HFFc6 (cell line): ENCODE results near the gene ELSPBP1. TPM values are rescaled to one million over a fixed set of nuclear protein-coding genes. Genes with fewer than 3 reads are reported as not detected.

Source experiments
- DNase-seq: peaks from one replicate; pipeline ENCODE4 v3.0.0-alpha.2; 2018
- H3K27ac Mint-ChIP-seq: 2 replicates; pipeline ENCODE4 v1.8.0; 2020; ENCODE audit warnings: mild to moderate bottlenecking, mixed read lengths
- H3K27me3 Mint-ChIP-seq: 2 replicates; pipeline ENCODE4 v1.8.0; 2021; ENCODE audit warnings: mild to moderate bottlenecking, moderate library complexity, mixed read lengths; ENCODE audit not compliant: insufficient read depth
- H3K36me3 Mint-ChIP-seq: 2 replicates; pipeline ENCODE4 v1.8.0; 2021; ENCODE audit warnings: low read depth, mixed read lengths
- H3K4me1 Mint-ChIP-seq: 2 replicates; pipeline ENCODE4 v1.8.0; 2020; ENCODE audit warnings: low read depth, mixed read lengths
- H3K4me3 Mint-ChIP-seq: 2 replicates; pipeline ENCODE4 v1.8.0; 2020; ENCODE audit warnings: mild to moderate bottlenecking, moderate library complexity, mixed read lengths
- H3K9me3 Mint-ChIP-seq: 2 replicates; pipeline ENCODE4 v1.8.0; 2020; ENCODE audit warnings: mild to moderate bottlenecking, mixed read lengths
- total RNA-seq, 6 experiments: library from RNA; stranded (reverse); fragmentation: NEBNext Ultra II Directional; extraction: Animal tissue kit (Norgen Biotek cat#: 25700); gene quantifications; 2 replicates in 1 of 6; 3 replicates in 5 of 6; pipeline ENCODE4 v1.2.3, GENCODE V29; 2021
- TF ChIP-seq, protein P1 (sequence below): fragments of 200-600 bp; sonication (generic); IDR thresholded peaks from 2 replicates; pipeline ENCODE4 v1.5.0; 2021; ENCODE audit warnings: antibody characterized with exemption, mild to moderate bottlenecking

The ELSPBP1 gene
- total RNA-seq, 6 experiments from 2014 or later, result not detected

DNA sequence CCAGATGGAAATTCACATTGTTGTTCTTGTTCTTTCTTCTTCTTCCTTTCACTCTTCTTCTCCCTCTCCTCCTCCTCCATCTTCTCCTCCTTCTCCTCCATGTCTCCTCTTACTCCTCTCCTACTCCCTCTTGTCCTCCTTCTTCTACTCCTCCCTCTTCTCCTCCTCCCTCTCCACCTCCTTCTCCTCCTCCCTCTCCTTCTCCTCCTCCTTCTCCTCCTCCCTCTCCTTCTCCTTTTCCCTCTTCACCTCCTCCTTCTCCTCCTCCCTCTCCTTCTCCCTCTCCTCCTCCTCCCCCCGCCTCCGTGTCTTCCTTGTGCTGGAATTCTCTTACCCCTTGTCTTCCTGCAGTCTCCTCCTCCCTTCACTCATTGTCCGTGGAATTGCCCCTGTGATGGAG, 31.0 kb downstream of the ELSPBP1 start:
- Mint-ChIP-seq H3K4me1 (no peaks in the 10 kb centered on the region), H3K27me3 (peaks cover 35% of the 10 kb centered on the region), H3K27ac (no peak overlapping the region), H3K36me3 (no peaks in the 10 kb centered on the region), H3K9me3 (no peaks in the 10 kb centered on the region), H3K4me3 (no peak overlapping the region)
- TF ChIP-seq, protein P1, sequence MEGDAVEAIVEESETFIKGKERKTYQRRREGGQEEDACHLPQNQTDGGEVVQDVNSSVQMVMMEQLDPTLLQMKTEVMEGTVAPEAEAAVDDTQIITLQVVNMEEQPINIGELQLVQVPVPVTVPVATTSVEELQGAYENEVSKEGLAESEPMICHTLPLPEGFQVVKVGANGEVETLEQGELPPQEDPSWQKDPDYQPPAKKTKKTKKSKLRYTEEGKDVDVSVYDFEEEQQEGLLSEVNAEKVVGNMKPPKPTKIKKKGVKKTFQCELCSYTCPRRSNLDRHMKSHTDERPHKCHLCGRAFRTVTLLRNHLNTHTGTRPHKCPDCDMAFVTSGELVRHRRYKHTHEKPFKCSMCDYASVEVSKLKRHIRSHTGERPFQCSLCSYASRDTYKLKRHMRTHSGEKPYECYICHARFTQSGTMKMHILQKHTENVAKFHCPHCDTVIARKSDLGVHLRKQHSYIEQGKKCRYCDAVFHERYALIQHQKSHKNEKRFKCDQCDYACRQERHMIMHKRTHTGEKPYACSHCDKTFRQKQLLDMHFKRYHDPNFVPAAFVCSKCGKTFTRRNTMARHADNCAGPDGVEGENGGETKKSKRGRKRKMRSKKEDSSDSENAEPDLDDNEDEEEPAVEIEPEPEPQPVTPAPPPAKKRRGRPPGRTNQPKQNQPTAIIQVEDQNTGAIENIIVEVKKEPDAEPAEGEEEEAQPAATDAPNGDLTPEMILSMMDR, result no peak
- DNase-seq, result no peak

DNA sequence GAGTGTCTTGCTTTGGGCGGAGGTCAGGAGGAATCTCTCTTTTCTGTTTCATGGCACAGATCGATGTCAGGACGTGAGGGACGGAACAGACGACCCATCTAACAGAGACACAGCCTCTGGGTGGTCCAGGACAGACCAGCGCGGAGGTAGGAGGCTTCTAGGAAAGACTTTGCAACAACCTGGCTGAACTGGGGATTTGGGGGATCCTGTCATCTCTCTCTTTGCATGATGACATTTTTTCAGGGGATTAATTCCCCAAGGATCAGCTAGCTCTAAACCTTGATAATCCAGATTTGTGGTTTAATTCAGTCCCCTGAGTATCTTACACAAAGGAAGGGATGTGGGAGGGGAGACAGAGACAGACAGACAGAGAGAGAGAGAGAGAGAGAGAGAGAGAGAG, 35.0 kb downstream of the ELSPBP1 start:
- TF ChIP-seq, protein P1, result no peak
- Mint-ChIP-seq H3K4me1 (no peaks in the 10 kb centered on the region), H3K27me3 (peaks cover 26% of the 10 kb centered on the region)

DNA sequence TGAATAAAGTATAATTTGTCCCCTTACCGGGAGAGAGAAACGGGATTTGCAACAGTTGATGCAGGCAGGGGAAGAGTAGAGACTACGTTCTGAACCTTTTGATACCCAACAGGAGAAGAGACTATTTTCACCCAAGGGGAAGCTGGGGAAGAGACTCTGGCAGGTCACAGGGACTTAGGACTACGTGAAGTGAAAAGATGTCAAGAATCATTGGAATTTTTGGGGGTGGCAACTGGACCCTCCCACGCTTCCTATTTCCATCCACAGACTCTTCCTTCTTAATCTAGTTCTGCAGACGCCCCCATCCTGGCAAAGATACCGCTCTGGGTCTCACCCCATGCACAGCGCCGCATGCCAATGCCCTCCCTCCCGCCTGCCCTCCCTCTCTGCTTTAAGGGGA, 35.6 kb downstream of the ELSPBP1 start:
- no peaks in the 10 kb centered on the region for H3K4me1 Mint-ChIP-seq

More for the DNA sequence above, 35.0 kb downstream of the ELSPBP1 start:
- Mint-ChIP-seq H3K27ac (no peak overlapping the region), H3K4me3 (no peak overlapping the region), H3K9me3 (no peaks in the 10 kb centered on the region), H3K36me3 (no peaks in the 10 kb centered on the region)
- no peak for DNase-seq

DNA sequence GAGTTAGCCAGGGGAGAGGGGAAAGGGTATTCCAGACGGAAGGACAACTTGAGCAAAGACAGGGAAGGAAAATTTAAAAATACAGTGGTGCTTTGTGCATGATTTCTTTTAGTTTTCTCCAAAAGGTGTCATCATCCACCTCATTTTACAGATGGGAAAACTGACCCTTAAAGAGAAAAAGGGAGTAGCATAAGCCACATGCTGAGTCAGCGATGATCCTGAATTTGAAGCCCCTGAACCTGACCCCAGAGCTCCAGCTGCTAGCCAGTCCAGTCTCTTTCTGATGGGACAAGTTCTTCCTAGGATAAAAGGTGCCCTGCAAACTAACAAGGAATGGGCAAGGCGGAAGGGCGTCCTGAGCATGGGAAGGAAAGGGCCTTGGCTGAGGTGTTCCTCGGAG, 39.2 kb downstream of the ELSPBP1 start:
- TF ChIP-seq, protein P1, result no peak
- H3K4me3 Mint-ChIP-seq, result no peak overlapping the region
- H3K9me3 Mint-ChIP-seq, result peaks cover 15% of the 10 kb centered on the region
- H3K27ac Mint-ChIP-seq, result no peak overlapping the region
- no peaks in the 10 kb centered on the region for H3K36me3 Mint-ChIP-seq
- H3K4me1 Mint-ChIP-seq, result no peaks in the 10 kb centered on the region
- peaks cover 23% of the 10 kb centered on the region for H3K27me3 Mint-ChIP-seq
- DNase-seq, result no peak

More for the DNA sequence above, 35.6 kb downstream of the ELSPBP1 start:
- TF ChIP-seq, protein P1, result no peak
- Mint-ChIP-seq H3K27me3 (peaks cover 25% of the 10 kb centered on the region), H3K36me3 (no peaks in the 10 kb centered on the region), H3K9me3 (no peaks in the 10 kb centered on the region), H3K4me3 (no peak overlapping the region), H3K27ac (no peak overlapping the region)
- no peak for DNase-seq

DNA sequence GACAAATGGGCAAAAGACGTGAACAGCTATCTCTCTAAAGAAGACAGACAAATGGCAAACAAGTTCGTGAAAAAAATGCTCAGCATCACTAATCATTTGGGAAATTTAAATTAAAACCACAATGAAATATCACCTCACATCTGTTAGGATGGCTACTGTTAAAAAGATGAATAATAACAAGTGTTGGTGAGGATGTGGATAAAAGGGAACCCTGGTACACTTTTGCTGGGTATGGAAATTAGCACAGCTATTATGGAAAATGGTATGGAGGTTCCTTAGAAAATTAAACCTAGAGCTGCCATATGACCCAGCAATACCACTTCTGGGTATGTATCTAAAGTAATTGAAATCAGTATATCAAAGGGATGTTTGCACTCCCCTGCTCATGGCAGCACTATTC, 42.3 kb downstream of the ELSPBP1 start:
- H3K4me3 Mint-ChIP-seq, result no peak overlapping the region
- peaks cover 32% of the 10 kb centered on the region for H3K27me3 Mint-ChIP-seq
- H3K36me3 Mint-ChIP-seq, result no peaks in the 10 kb centered on the region
- TF ChIP-seq, protein P1, result no peak
- no peak for DNase-seq
- H3K9me3 Mint-ChIP-seq, result peaks cover 15% of the 10 kb centered on the region
- H3K27ac Mint-ChIP-seq, result no peak overlapping the region
- H3K4me1 Mint-ChIP-seq, result no peaks in the 10 kb centered on the region
